Measurements from ENCODE around the gene EHMT2.

The EHMT2 gene

GRCh38 chr6:31896493-31896855 lies 1.0 kb downstream of the EHMT2 start:
- Histone ChIP-seq H3K14ac (ENCODE audit: low read length) (no peak overlapping the region), H2BK5ac (ENCODE audit: low read depth, low read length, poor library complexity) (no peak overlapping the region), H4K12ac (ENCODE audit: low read depth, low read length) (peak overlapping the region; percentile 0), H3K4me1 (ENCODE audit: control insufficient read depth in 1 of 2, insufficient read depth in 2 of 2, low read length in 2 of 2) (peaks cover 15 to 17% of the 10 kb centered on the region in 2 experiments), H3K18ac (ENCODE audit: low read length) (peak overlapping the region; percentile 93), H3K4ac (ENCODE audit: low read depth, low read length) (no peak overlapping the region), H3K27ac (ENCODE audit: low read depth, low read length) (no peak overlapping the region), H3K27me3 (ENCODE audit: insufficient read depth, low read length) (no peaks in the 10 kb centered on the region), H4K8ac (ENCODE audit: low read depth, low read length) (no peak overlapping the region), H3K36me3 (ENCODE audit: control insufficient read depth in 1 of 2, insufficient read depth in 2 of 2, low read length in 2 of 2) (peaks cover 29 to 36% of the 10 kb centered on the region in 2 experiments), H3K4me2 (ENCODE audit: low read length) (peak overlapping the region; percentile 77), H2AFZ (ENCODE audit: insufficient read depth, low read length, poor library complexity) (no peak overlapping the region), H3K4me3 (ENCODE audit: low read depth, low read length) (no peak overlapping the region), H3K9me3 (ENCODE audit: insufficient read depth, low read depth, low read length) (peaks cover 4% of the 10 kb centered on the region), H4K91ac (ENCODE audit: low read depth, low read length) (peak overlapping the region; percentile 39), H2AK5ac (ENCODE audit: low read length) (no peak overlapping the region), H3K9ac (ENCODE audit: low read length) (no peak overlapping the region), H3K79me1 (ENCODE audit: low read length) (peaks cover 15% of the 10 kb centered on the region), H3K79me2 (ENCODE audit: control insufficient read depth, insufficient read depth, low read length, poor library complexity) (peaks cover 7% of the 10 kb centered on the region), H3K23ac (ENCODE audit: low read length) (no peak overlapping the region), H2BK12ac (ENCODE audit: low read length) (no peak overlapping the region), H2BK120ac (ENCODE audit: insufficient read depth, low read length, poor library complexity) (no peak overlapping the region)
- WGBS (ENCODE audit: extremely low coverage, insufficient coverage, insufficient read length) = no CpG with 5 or more reads among the region's 4 CpGs
- no peak for DNase-seq

- Histone ChIP-seq H3K4me2 (ENCODE audit: low read length) (no peak overlapping the region), H3K36me3 (ENCODE audit: control insufficient read depth in 1 of 2, insufficient read depth in 2 of 2, low read length in 2 of 2) (peaks cover 43 to 49% of the 10 kb centered on the region in 2 experiments), H2AFZ (ENCODE audit: insufficient read depth, low read length, poor library complexity) (no peak overlapping the region), H4K12ac (ENCODE audit: low read depth, low read length) (no peak overlapping the region), H4K8ac (ENCODE audit: low read depth, low read length) (no peak overlapping the region), H3K4me3 (ENCODE audit: low read depth, low read length) (no peak overlapping the region), H4K91ac (ENCODE audit: low read depth, low read length) (no peak overlapping the region), H3K4me1 (ENCODE audit: control insufficient read depth in 1 of 2, insufficient read depth in 2 of 2, low read length in 2 of 2) (peaks cover 4 to 5% of the 10 kb centered on the region in 2 experiments), H3K23ac (ENCODE audit: low read length) (no peak overlapping the region), H3K14ac (ENCODE audit: low read length) (no peak overlapping the region), H3K4ac (ENCODE audit: low read depth, low read length) (no peak overlapping the region), H3K9me3 (ENCODE audit: insufficient read depth, low read depth, low read length) (no peaks in the 10 kb centered on the region), H3K79me2 (ENCODE audit: control insufficient read depth, insufficient read depth, low read length, poor library complexity) (peaks cover 4% of the 10 kb centered on the region), H3K27ac (ENCODE audit: low read depth, low read length) (no peak overlapping the region), H2BK5ac (ENCODE audit: low read depth, low read length, poor library complexity) (no peak overlapping the region), H2AK5ac (ENCODE audit: low read length) (no peak overlapping the region), H2BK120ac (ENCODE audit: insufficient read depth, low read length, poor library complexity) (no peak overlapping the region), H3K18ac (ENCODE audit: low read length) (no peak overlapping the region), H3K27me3 (ENCODE audit: insufficient read depth, low read length) (no peaks in the 10 kb centered on the region), H3K9ac (ENCODE audit: low read length) (no peak overlapping the region), H2BK12ac (ENCODE audit: low read length) (no peak overlapping the region), H3K79me1 (ENCODE audit: low read length) (peaks cover 7% of the 10 kb centered on the region)
- WGBS (ENCODE audit: extremely low coverage, insufficient coverage, insufficient read length) = no CpG with 5 or more reads among the region's 6 CpGs
- no peak for DNase-seq
Measured at GRCh38 chr6:31892821-31893220, 4.7 kb downstream of the EHMT2 start.

- no peak overlapping the region for H4K8ac ChIP-seq (ENCODE audit: low read depth, low read length)
- no peak overlapping the region for H4K12ac ChIP-seq (ENCODE audit: low read depth, low read length)
- no peak overlapping the region for H3K18ac ChIP-seq (ENCODE audit: low read length)
- no peaks in the 10 kb centered on the region for H3K79me2 ChIP-seq (ENCODE audit: control insufficient read depth, insufficient read depth, low read length, poor library complexity)
- H3K14ac ChIP-seq (ENCODE audit: low read length) = no peak overlapping the region
- H3K4ac ChIP-seq (ENCODE audit: low read depth, low read length) = no peak overlapping the region
- peaks cover 3% of the 10 kb centered on the region for H3K9me3 ChIP-seq (ENCODE audit: insufficient read depth, low read depth, low read length)
- H2BK12ac ChIP-seq (ENCODE audit: low read length) = no peak overlapping the region
- peaks cover 60 to 62% of the 10 kb centered on the region in 2 experiments for H3K36me3 ChIP-seq (ENCODE audit: control insufficient read depth in 1 of 2, insufficient read depth in 2 of 2, low read length in 2 of 2)
- H3K79me1 ChIP-seq (ENCODE audit: low read length) = no peaks in the 10 kb centered on the region
- H2AFZ ChIP-seq (ENCODE audit: insufficient read depth, low read length, poor library complexity) = no peak overlapping the region
- H3K4me1 ChIP-seq (ENCODE audit: control insufficient read depth in 1 of 2, insufficient read depth in 2 of 2, low read length in 2 of 2) = no peaks in the 10 kb centered on the region
- H2AK5ac ChIP-seq (ENCODE audit: low read length) = no peak overlapping the region
- no peak overlapping the region for H3K27ac ChIP-seq (ENCODE audit: low read depth, low read length)
- no peak overlapping the region for H3K9ac ChIP-seq (ENCODE audit: low read length)
- H3K23ac ChIP-seq (ENCODE audit: low read length) = no peak overlapping the region
- no peak overlapping the region for H4K91ac ChIP-seq (ENCODE audit: low read depth, low read length)
- no CpG with 5 or more reads among the region's 3 CpGs for WGBS (ENCODE audit: extremely low coverage, insufficient coverage, insufficient read length)
- H3K4me3 ChIP-seq (ENCODE audit: low read depth, low read length) = no peak overlapping the region
- DNase-seq = no peak
- H2BK5ac ChIP-seq (ENCODE audit: low read depth, low read length, poor library complexity) = no peak overlapping the region
- H2BK120ac ChIP-seq (ENCODE audit: insufficient read depth, low read length, poor library complexity) = no peak overlapping the region
- H3K27me3 ChIP-seq (ENCODE audit: insufficient read depth, low read length) = no peaks in the 10 kb centered on the region
- no peak overlapping the region for H3K4me2 ChIP-seq (ENCODE audit: low read length)
Measured at GRCh38 chr6:31889331-31889972, 8.0 kb downstream of the EHMT2 start.

GRCh38 chr6:31888276-31889258 lies 8.9 kb downstream of the EHMT2 start:
- no peak overlapping the region for H2BK5ac ChIP-seq (ENCODE audit: low read depth, low read length, poor library complexity)
- no peak overlapping the region for H2BK120ac ChIP-seq (ENCODE audit: insufficient read depth, low read length, poor library complexity)
- no peak overlapping the region for H3K9ac ChIP-seq (ENCODE audit: low read length)
- no peak overlapping the region for H4K91ac ChIP-seq (ENCODE audit: low read depth, low read length)
- H2AFZ ChIP-seq (ENCODE audit: insufficient read depth, low read length, poor library complexity) = no peak overlapping the region
- H3K14ac ChIP-seq (ENCODE audit: low read length) = no peak overlapping the region
- H3K4me3 ChIP-seq (ENCODE audit: low read depth, low read length) = no peak overlapping the region
- H3K9me3 ChIP-seq (ENCODE audit: insufficient read depth, low read depth, low read length) = peaks cover 3% of the 10 kb centered on the region
- H2AK5ac ChIP-seq (ENCODE audit: low read length) = no peak overlapping the region
- WGBS (ENCODE audit: extremely low coverage, insufficient coverage, insufficient read length) = no CpG with 5 or more reads among the region's 43 CpGs
- H4K12ac ChIP-seq (ENCODE audit: low read depth, low read length) = no peak overlapping the region
- H3K4me2 ChIP-seq (ENCODE audit: low read length) = no peak overlapping the region
- H2BK12ac ChIP-seq (ENCODE audit: low read length) = no peak overlapping the region
- no peak overlapping the region for H3K4ac ChIP-seq (ENCODE audit: low read depth, low read length)
- H3K27ac ChIP-seq (ENCODE audit: low read depth, low read length) = no peak overlapping the region
- H3K23ac ChIP-seq (ENCODE audit: low read length) = no peak overlapping the region
- H3K79me2 ChIP-seq (ENCODE audit: control insufficient read depth, insufficient read depth, low read length, poor library complexity) = no peaks in the 10 kb centered on the region
- H4K8ac ChIP-seq (ENCODE audit: low read depth, low read length) = no peak overlapping the region
- H3K4me1 ChIP-seq (ENCODE audit: control insufficient read depth in 1 of 2, insufficient read depth in 2 of 2, low read length in 2 of 2) = no peaks in the 10 kb centered on the region
- DNase-seq = peak in 1 of 2 donors; percentile 35
- H3K27me3 ChIP-seq (ENCODE audit: insufficient read depth, low read length) = no peaks in the 10 kb centered on the region
- H3K79me1 ChIP-seq (ENCODE audit: low read length) = no peaks in the 10 kb centered on the region
- H3K36me3 ChIP-seq (ENCODE audit: control insufficient read depth in 1 of 2, insufficient read depth in 2 of 2, low read length in 2 of 2) = peaks cover 65 to 67% of the 10 kb centered on the region in 2 experiments
- H3K18ac ChIP-seq (ENCODE audit: low read length) = no peak overlapping the region

Measured in trophoblast cell (in vitro differentiated cells and primary cell).